Femur (tissue), 1 donor: ENCODE data around the gene SMARCA4.
"Not testable (repeated sequence)": the region's sequence is repeated elsewhere in the genome, so short reads cannot be mapped to it uniquely, and the experiment has no call there.

ENCODE experiments used
- DNase-seq: peaks from one replicate; pipeline ENCODE4 v3.0.0-alpha.2; 2017

The SMARCA4 gene

GRCh38 chr19:10929402-10929794 is 31.4 kb upstream of the SMARCA4 start:
- no peak for DNase-seq

- no peak for DNase-seq
Observed at GRCh38 chr19:10935371-10936059, 25.3 kb upstream of the SMARCA4 start.

GRCh38 chr19:10936661-10937084 is 24.2 kb upstream of the SMARCA4 start:
- no peak for DNase-seq

GRCh38 chr19:10941649-10942048 is 19.2 kb upstream of the SMARCA4 start:
- not testable (repeated sequence) for DNase-seq

GRCh38 chr19:10943412-10943811 is 17.4 kb upstream of the SMARCA4 start:
- not testable (repeated sequence) for DNase-seq

- no peak for DNase-seq
Observed at GRCh38 chr19:10945264-10945663, 15.6 kb upstream of the SMARCA4 start.

- DNase-seq, result no peak
Observed at GRCh38 chr19:10946958-10947657, 13.7 kb upstream of the SMARCA4 start.

GRCh38 chr19:10952809-10953208 is 8.0 kb upstream of the SMARCA4 start:
- no peak for DNase-seq

GRCh38 chr19:10959277-10959968 is 1.4 kb upstream of the SMARCA4 start:
- DNase-seq, result not testable (repeated sequence)

- DNase-seq, result no peak
Observed at GRCh38 chr19:10961073-10961860, 437 bp downstream of the SMARCA4 start.

GRCh38 chr19:10962863-10963262 is 2.0 kb downstream of the SMARCA4 start:
- DNase-seq, result no peak

- DNase-seq, result no peak
Observed at GRCh38 chr19:10963865-10964264, 3.0 kb downstream of the SMARCA4 start.

- no peak for DNase-seq
Observed at GRCh38 chr19:10964903-10965302, 4.1 kb downstream of the SMARCA4 start.

GRCh38 chr19:10965398-10965797 is 4.6 kb downstream of the SMARCA4 start:
- DNase-seq, result no peak

- no peak for DNase-seq
Observed at GRCh38 chr19:10966809-10967208, 6.0 kb downstream of the SMARCA4 start.

- DNase-seq, result peak; percentile 44
Observed at GRCh38 chr19:10968527-10969135, 7.8 kb downstream of the SMARCA4 start.

GRCh38 chr19:10971107-10971726 is 10.4 kb downstream of the SMARCA4 start:
- no peak for DNase-seq

GRCh38 chr19:10975374-10976130 is 14.7 kb downstream of the SMARCA4 start:
- peak; percentile 89 for DNase-seq

- no peak for DNase-seq
Observed at GRCh38 chr19:10976131-10976892, 15.5 kb downstream of the SMARCA4 start.

GRCh38 chr19:10977742-10978092 is 16.9 kb downstream of the SMARCA4 start:
- DNase-seq, result no peak

GRCh38 chr19:10979951-10980381 is 19.1 kb downstream of the SMARCA4 start:
- no peak for DNase-seq
